ENCODE results near the gene INSR.

DNA sequence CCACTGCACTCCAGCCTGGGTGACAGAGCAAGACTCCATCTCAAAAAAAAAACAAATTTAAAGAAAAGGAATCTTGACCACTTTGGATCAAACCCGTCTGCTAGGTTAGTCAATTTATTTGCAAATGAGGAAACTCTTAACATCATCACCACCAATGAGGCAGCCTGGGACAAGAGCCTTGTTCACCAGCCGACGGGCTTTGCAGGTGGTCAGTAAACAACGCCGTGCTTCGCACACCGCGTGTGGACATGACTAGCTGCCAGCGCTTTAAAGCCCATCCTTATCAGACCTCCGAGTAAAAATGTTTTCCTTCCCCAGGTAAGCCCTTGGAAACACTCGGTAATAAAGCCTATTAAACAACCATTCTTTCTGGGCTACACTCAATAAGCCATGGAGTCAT is 41.9 kb downstream of the INSR start:
- TF ChIP-seq, protein P1, sequence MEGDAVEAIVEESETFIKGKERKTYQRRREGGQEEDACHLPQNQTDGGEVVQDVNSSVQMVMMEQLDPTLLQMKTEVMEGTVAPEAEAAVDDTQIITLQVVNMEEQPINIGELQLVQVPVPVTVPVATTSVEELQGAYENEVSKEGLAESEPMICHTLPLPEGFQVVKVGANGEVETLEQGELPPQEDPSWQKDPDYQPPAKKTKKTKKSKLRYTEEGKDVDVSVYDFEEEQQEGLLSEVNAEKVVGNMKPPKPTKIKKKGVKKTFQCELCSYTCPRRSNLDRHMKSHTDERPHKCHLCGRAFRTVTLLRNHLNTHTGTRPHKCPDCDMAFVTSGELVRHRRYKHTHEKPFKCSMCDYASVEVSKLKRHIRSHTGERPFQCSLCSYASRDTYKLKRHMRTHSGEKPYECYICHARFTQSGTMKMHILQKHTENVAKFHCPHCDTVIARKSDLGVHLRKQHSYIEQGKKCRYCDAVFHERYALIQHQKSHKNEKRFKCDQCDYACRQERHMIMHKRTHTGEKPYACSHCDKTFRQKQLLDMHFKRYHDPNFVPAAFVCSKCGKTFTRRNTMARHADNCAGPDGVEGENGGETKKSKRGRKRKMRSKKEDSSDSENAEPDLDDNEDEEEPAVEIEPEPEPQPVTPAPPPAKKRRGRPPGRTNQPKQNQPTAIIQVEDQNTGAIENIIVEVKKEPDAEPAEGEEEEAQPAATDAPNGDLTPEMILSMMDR (tag by site-specific recombination; IDR thresholded peaks at IDR 0.05) = no peak
- TF ChIP-seq ZNF24 (tag by site-specific recombination; IDR thresholded peaks at IDR 0.05) = no peak
- TF ChIP-seq ZNF660 (tag by site-specific recombination; IDR thresholded peaks at IDR 0.05) = no peak
- TF ChIP-seq ZNF274 (IDR thresholded peaks at IDR 0.05; ENCODE audit: low read length) = no peak
- no peak for TF ChIP-seq ZNF274 (tag by site-specific recombination; IDR thresholded peaks at IDR 0.05; ENCODE audit: borderline replicate concordance)
- TF ChIP-seq KLF10 (tag by site-specific recombination; IDR thresholded peaks at IDR 0.05) = no peak
- TF ChIP-seq ZNF302 (tag by site-specific recombination; IDR thresholded peaks at IDR 0.05; ENCODE audit: low read depth) = no peak
- no peak for TF ChIP-seq ZNF501 (tag by site-specific recombination; IDR thresholded peaks at IDR 0.05)
- TF ChIP-seq ZNF155 (tag by site-specific recombination; IDR thresholded peaks at IDR 0.05) = no peak
- TF ChIP-seq ZBTB26 (tag by site-specific recombination; optimal IDR thresholded peaks at IDR 0.05) = no peak
- TF ChIP-seq ZNF423 (tag by site-specific recombination; IDR thresholded peaks at IDR 0.05) = no peak
- TF ChIP-seq ZNF473 (tag by site-specific recombination; IDR thresholded peaks at IDR 0.05) = no peak
- no peak for TF ChIP-seq ZNF549 (tag by site-specific recombination; IDR thresholded peaks at IDR 0.05)
- no peak for TF ChIP-seq ZNF416 (tag by site-specific recombination; IDR thresholded peaks at IDR 0.05)
- TF ChIP-seq, protein P2, sequence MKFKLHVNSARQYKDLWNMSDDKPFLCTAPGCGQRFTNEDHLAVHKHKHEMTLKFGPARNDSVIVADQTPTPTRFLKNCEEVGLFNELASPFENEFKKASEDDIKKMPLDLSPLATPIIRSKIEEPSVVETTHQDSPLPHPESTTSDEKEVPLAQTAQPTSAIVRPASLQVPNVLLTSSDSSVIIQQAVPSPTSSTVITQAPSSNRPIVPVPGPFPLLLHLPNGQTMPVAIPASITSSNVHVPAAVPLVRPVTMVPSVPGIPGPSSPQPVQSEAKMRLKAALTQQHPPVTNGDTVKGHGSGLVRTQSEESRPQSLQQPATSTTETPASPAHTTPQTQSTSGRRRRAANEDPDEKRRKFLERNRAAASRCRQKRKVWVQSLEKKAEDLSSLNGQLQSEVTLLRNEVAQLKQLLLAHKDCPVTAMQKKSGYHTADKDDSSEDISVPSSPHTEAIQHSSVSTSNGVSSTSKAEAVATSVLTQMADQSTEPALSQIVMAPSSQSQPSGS (tag by site-specific recombination; IDR thresholded peaks at IDR 0.05; ENCODE audit: low read depth) = no peak
